8988T (cell line): ENCODE results near the gene MORN1.

ENCODE experiments used
- DNase-seq: peaks from one replicate; pipeline ENCODE4 v3.0.0; 2011

The MORN1 gene

GRCh38 chr1:2372551-2373490 lies 18.5 kb downstream of the MORN1 start:
- DNase-seq = no peak

GRCh38 chr1:2368053-2368744 lies 23.2 kb downstream of the MORN1 start:
- DNase-seq = no peak

GRCh38 chr1:2363847-2364513 lies 27.4 kb downstream of the MORN1 start:
- DNase-seq = no peak

GRCh38 chr1:2360588-2361364 lies 30.6 kb downstream of the MORN1 start:
- no peak for DNase-seq

GRCh38 chr1:2358651-2359640 lies 32.4 kb downstream of the MORN1 start:
- DNase-seq = no peak

- DNase-seq = no peak
Observed at GRCh38 chr1:2358072-2358471, 33.3 kb downstream of the MORN1 start.

- DNase-seq = no peak
Observed at GRCh38 chr1:2356911-2357845, 34.2 kb downstream of the MORN1 start.

- DNase-seq = no peak
Observed at GRCh38 chr1:2356401-2356800, 35.0 kb downstream of the MORN1 start.

- DNase-seq = no peak
Observed at GRCh38 chr1:2355373-2356261, 35.7 kb downstream of the MORN1 start.

- DNase-seq = no peak
Observed at GRCh38 chr1:2354511-2355372, 36.6 kb downstream of the MORN1 start.

- no peak for DNase-seq
Observed at GRCh38 chr1:2353551-2354438, 37.6 kb downstream of the MORN1 start.

GRCh38 chr1:2352897-2353550 lies 38.3 kb downstream of the MORN1 start:
- no peak for DNase-seq

GRCh38 chr1:2352341-2352896 lies 38.9 kb downstream of the MORN1 start:
- DNase-seq = no peak

GRCh38 chr1:2351723-2352122 lies 39.6 kb downstream of the MORN1 start:
- DNase-seq = no peak

GRCh38 chr1:2350911-2351655 lies 40.3 kb downstream of the MORN1 start:
- no peak for DNase-seq

GRCh38 chr1:2350501-2350900 lies 40.9 kb downstream of the MORN1 start:
- no peak for DNase-seq
